Measurements from ENCODE around the gene BUB1.
"Not testable (repeated sequence)": the region's sequence is repeated elsewhere in the genome, so short reads cannot be mapped to it uniquely, and the experiment has no call there.

Gene BUB1

DNA sequence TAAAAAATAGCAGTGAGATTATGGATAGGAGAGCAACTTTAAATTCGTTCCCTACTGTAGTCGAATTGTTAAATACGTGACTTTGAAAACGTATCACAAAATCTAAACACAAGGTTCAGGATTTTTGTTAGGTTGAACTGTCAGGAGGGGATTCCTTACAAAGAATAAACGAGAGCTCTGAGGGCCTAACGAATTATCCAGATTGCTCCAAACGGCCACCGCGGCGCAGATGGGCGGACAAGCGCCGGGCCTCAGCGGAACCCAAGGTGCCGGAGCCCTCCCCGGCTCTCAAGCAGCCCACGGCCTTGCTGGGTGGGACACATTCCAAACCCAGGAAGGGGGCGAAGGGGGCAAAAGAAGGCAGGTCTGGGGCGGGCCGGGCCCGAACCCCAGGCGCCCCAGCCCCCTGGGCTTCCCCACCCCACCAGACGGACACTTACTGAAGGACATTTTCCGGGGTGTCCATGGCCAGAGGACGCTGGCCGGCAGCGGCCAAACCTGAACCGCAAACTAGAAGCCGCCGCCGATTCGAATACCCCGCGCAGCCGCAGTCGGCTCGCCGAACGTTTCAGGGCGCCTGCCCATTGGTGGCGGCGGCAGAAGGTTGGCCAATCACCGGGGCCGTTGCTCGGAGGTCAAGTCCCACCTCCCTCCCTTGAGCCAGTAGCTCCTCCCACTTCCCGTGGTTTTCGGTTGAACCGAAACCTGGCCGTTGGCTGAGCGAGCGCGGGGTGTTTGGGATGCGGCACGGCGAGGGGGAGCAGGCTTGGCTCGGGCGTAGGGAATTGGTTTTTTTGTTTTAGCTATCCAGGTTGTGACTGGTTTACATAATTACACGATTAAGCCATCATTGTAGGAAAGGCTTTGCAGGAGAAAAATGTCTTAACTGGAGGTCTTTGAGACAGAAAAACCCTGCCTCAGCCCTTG lies at the start of gene BUB1:
Gene BUB1 (minus strand): TSS at position 534 of the 927 bp plus-strand sequence. CDS start 68 bp downstream, at position 466.
- DNase-seq (ENCODE audit: low read depth) = peak; percentile 94

DNA sequence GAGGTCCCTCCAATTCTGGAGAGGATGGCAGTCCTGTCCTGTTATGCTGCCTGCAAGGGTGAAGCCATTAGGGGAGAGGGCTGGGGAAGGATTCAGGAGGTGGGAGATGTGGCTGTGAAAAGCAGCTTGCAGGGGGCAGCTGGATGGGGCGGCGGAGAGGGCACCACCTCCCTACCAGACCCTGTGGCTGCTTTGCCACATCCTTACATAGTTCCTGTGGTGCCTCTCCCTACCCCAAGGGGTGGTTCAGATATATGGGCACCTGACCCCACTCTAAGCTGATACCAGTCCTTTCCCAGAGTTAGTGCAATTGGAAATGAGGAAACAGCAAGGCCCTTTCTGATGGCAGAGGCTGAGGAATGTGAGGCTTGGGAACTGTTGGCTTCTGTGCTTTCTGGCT lies 48.4 kb upstream of the BUB1 start:
- no peak for DNase-seq (ENCODE audit: low read depth)

DNA sequence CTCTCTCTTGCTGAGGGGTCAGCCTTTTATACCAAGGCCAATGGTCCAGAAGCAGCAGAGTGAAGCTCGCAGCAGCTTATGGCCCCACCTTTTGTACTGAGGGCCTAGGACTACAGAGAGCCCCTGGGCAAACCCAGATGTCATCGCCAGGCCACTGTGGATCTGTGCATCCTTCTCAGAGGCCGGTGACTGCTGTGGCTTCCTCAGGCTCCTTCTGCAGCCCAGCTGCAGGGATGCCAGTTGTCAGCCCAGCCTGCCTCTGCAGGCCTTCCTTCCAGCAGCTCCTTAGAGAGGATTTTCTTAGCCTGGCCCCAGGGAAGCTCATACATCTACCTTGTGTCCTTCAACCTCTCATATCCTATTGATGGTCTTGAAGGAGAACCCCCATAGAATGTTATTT lies 48.0 kb upstream of the BUB1 start:
- DNase-seq (ENCODE audit: low read depth) = no peak

DNA sequence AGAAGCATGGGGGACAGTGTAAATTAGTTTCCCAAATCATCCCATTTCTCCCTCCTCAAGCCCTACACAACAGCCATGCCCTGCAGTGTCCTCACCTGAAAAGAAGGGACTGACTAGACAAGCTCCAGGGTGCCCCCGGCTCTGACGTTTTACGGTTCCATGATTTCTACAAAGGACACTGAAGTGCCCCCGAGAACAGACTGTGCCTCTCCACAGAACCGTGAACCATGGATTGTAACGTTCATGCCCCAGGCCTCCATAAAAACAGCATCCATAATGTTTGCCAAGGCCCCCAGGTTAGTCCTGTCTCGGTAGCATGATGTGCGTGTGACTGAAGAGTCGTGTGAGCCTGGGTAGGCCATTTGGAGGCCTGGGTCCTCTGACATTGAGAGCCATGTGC lies 47.5 kb upstream of the BUB1 start:
- no peak for DNase-seq (ENCODE audit: low read depth)

DNA sequence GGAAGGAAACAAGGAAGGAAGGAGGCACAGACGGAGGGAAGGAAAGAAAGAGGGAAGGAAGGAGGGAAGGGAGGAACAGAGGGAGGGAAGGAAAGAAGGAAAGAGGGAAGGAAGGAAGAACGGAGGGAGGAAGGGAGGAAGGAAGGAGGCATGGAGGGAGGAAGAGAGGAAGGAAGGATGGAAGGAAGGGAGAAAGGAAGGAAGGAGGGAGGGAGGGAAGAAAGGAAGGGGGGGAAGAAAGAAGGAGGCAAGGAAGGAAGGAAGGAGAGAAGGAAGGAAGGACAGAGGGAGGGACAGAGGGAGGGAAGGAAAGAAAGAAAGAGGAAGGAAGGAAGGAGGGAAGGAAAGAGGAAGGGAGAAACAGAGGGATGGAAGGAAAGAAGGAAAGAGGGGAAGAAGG lies 47.0 kb upstream of the BUB1 start:
- no peak for DNase-seq (ENCODE audit: low read depth)

DNA sequence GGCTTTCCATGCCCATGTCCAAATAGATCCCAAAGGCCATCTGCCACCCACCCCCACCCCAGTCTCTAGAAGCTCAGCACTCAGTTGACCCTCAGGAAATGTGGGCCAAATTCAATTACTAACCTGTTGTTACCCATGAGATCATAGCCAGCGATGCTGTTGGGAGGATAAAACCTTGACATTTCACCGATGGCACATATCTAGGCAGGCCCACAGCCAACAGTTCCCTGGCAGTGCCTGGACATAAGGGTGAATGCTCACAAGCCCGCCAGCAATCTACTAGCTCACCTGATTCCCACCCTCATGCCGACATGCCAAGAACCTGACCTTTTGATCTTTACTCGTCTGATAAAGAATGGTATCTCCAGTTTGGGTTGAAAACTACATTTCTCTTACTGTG lies 42.7 kb upstream of the BUB1 start:
- DNase-seq (ENCODE audit: low read depth) = no peak

DNA sequence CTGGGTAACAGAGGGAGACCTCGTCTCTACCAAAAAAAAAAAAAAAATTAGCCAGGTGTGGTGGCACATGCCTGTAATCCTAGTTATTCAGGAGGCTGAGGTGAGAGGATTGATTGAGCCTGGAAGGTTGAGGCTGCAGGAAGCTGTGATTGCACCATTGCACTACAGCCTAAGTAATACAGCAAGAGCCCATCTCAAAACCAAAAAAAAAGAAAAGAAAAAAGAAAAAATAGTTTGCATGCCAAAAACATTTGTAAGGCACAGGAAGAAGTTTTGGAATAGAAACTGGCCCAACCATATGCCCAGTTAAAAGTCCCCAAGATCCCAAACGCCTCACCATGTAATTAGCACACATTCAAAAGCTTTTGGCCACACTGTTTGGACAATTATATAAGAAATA lies 41.1 kb upstream of the BUB1 start:
- DNase-seq (ENCODE audit: low read depth) = no peak

DNA sequence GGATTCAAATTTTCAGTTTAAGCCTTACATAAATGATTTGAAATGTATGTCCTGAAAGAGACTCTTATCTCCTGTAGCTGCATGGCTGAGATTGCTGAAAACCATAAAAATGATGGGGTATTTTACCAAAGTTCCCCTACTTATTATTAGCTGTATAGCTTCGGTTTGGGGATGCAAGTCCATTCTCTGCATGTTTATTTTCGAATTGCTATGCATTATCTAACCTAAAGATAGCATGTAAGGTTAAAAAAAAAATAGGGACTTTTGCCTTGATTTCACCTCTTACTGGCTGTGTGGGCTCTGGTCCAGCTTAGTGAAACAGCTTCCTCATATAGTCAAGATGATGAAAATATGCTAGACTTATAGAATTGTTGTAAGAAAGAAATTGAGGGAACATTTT lies 40.5 kb upstream of the BUB1 start:
- DNase-seq (ENCODE audit: low read depth) = no peak

DNA sequence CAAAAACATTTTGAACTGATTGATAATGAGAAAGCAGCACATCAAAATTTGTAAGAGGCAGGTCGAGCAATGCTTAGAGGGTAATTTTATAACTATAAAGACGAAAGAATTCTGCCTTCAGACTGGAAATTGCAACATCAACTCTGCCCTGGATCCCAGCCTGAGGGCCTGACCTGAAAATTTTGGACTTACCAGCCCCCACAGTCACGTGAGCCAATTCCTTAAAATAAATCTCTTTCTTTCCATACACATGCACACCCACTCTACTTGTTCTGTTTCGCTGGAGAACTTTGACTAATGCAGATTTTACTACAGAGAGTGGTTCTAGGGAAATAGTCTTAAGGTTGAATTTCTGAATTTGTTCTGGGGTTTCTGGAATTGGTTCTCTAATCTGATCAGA lies 39.9 kb upstream of the BUB1 start:
- DNase-seq (ENCODE audit: low read depth) = no peak

DNA sequence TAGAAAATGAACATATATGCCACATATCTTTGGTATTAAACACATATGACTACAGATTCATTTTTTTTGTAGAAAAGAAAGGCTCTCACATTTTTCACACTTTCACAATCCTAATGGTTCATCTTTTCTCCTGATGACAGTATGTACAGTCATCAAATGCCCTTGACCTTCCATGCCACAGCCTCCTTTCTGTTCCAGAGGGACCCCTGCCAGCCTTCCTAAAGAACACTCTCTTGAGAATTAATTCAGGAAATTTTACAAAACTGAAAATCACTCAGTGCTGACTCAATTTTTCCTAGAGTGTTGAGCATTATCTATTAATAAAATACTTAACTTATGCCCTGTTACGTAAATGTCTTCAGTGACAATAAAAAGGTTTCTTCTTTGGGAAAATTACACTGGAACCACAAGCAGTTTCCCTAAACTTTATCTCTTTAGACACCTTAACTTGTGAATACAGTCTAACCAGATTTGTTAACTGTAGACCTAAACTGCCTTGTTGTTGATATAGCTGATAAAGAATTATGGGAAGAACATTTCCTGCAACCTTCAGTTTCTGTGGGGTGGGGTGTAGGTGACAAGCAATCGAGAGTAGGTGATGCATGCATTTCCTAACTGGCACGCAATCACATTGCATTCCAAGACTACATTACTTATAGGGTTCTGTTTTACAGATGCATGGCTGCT lies 39.2 kb upstream of the BUB1 start:
- no peak for DNase-seq (ENCODE audit: low read depth)

DNA sequence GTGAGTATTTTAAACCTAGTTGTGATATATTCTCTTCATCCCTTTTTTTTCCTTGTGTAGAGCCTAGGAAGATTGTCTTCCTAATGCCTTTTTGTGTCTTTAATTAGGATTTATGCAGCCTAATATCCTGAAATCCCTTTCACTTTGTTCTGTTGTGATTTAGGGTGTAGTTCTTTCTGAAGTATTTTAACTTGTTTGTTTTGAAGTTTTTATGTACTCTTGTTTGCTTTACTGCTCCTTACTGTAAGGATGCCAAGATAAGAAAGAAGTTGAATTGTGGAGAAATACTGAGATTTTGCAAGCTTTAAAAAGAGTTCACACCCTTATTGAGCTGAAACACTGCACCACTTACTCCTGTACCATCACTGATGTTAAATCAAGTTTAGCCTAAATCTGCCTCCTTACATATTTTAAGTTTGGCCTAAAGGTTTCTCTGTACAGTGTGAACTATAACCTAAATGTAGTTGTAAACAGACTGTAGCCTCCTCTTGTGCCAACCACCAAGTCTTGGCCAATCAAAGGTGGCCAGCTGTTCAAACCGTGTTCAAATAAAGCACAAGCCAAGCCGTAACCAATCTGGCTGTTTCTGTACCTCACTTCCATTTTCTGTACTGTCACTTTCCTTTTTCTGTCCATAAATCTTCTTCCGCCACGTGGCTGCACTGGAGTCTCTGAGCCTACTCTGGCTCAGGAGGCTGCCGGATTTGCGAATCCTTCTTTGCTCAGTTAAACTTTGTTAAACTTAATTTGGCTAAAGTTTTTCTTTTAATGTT lies 36.8 kb upstream of the BUB1 start:
- no peak for DNase-seq (ENCODE audit: low read depth)

DNA sequence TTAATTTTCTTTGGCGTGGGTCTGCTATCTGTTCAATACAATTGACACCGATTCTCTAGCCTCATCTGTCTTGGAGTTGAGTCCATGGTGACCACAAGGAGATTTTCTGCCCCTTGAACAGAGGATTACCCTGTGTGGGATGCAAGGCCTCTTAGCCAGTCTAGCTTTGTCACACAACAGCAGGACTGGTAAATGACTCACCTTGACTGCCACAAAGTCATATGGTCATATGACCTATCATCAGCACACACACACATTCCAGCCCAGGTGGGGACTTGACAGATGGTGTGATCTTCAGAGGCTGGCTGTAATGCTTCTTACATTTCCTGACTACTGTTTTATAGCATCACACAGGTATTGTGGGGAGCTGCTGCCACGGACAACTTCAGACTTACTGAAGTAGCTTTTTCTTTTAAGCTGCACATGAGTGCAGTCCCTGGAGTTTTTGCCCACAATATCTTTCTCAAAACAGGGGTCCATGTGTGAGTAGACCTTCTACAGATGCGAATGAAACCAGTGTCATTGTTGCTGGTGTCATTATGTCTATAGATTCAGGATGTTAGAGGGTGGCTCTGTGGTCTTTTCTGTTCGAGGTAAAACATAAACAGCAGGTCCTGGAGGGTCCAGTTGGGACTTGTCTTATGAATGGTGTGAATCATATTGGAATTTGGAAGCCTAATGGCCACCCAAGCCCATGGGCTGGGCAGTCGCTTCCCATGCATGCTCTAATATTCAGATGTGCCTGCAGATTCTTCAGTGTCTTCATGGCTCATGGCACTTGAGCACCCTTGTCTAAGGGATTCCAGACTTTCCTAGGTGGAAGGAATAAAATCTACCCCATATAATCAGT lies 35.9 kb upstream of the BUB1 start:
- no peak for DNase-seq (ENCODE audit: low read depth)

DNA sequence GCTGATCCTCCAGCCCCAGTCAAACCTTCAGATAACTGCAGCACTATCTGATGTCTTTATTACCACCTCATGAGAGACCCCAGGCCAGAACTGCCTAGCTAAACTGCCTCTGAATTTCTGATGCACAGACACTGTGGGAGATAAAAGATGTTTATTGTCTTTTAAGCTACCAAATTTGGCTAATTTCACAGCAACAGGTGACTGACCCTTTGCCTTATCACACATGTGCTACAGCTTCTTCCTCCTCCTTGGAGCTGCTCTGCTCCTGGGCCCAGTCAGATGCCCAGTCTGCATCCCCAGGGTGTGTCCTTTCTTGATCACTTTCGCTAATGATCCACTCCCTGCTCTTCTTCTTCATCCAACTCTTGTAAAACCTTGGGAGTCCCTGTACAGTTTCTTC lies 34.9 kb upstream of the BUB1 start:
- no peak for DNase-seq (ENCODE audit: low read depth)

DNA sequence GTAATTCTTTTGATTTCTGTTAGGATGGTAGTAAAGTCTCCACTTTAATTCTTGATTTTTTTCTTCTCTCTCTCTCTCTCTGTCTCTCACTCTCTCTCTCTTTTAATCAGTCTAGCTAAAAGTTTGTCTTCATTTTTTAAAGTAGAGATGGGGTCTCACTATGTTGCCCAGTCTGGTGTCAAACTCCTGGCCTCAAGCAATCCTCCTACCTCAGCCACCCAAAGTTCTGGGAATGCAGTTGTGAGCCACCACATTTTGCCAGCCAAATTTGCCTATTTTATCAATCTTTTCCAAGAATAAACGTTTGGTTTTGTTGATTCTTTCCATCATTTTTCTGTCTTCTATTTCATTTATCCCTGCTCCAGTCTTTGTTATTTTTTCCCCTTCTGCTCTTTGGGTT lies 30.6 kb upstream of the BUB1 start:
- DNase-seq (ENCODE audit: low read depth) = no peak

DNA sequence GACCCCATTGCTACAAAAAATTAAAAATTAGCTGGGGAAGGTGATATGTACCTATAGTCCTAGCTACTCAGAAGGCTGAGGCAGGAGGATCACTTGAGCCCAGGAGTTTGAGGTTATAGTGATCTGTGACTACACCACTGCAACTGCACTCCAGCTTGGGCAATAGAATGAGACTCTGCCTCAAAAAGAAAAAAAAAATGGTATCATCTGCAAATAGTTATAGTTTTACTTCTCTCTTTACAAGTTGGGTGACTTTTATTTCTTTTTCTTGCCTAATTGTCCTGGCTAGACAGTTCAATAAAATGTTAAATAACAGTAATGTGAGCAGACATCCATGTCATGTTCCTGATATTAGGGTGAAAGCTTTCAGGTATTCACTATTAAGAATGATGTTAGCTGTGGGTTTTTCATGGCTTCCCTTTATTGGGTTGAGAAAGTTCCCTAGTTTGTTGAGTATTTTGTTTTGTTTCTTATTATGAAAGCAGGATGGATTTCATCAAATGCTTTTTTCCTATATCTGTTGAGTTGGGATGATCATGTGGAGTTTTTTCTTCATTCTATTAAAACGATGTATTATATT lies 29.6 kb upstream of the BUB1 start:
- no peak for DNase-seq (ENCODE audit: low read depth)

DNA sequence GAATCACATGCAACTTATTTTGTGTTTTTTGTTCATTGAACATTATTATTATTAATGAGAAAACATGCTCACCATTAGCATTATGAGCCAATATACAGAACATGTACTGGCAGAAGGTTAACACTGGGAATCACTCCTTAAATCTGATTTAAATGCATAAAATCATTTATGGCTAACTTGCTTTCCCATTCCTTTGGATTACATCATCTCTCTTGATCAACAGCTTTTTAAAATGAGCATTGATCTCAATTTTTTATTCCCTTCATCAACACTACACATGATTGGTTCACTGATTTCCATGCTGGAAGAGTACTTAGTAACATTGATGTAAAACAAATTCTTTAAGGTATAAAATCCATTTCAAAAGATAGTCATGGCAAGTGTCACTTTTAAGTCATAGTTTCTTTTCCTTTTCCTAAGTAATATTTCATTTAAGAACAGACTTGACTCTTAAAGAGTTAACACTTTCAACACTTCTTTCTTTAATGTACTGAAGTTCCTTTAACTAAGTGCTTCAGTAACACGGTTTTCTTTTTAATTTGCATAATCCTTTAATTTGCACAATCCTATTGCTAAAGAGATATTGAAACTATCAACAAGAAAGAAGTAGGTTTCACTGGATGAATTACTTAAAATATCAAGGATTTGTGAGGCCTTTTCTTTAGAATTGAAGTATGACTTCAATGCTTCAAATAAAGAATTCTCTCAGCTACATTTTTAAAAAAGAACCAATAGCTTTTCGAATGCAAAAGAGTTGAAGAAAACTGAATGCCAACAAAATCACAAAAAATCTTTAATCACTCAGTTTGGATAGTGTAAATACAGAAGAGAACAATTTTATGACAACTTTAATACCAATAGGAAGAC lies 24.9 kb upstream of the BUB1 start:
- DNase-seq (ENCODE audit: low read depth) = no peak

DNA sequence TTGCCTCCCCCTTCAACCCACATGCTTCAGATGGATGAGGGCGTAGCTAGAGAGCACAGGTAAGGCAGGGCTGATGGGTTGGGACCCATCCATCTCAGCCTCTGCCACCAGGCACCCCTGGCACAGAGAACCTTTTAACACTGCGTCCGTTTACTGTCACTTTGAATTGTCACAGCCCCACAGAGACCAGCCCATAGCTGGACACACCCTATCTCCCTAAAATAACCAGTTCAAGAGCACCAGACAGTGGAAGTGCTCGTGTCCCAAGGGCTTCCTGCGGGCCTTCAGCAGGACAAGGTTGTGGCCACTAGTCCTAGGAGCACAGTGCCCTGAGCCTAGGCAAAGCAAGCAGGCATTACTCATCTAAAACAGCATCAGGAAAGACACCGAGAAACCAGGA lies 20.4 kb upstream of the BUB1 start:
- DNase-seq (ENCODE audit: low read depth) = not testable (repeated sequence)

DNA sequence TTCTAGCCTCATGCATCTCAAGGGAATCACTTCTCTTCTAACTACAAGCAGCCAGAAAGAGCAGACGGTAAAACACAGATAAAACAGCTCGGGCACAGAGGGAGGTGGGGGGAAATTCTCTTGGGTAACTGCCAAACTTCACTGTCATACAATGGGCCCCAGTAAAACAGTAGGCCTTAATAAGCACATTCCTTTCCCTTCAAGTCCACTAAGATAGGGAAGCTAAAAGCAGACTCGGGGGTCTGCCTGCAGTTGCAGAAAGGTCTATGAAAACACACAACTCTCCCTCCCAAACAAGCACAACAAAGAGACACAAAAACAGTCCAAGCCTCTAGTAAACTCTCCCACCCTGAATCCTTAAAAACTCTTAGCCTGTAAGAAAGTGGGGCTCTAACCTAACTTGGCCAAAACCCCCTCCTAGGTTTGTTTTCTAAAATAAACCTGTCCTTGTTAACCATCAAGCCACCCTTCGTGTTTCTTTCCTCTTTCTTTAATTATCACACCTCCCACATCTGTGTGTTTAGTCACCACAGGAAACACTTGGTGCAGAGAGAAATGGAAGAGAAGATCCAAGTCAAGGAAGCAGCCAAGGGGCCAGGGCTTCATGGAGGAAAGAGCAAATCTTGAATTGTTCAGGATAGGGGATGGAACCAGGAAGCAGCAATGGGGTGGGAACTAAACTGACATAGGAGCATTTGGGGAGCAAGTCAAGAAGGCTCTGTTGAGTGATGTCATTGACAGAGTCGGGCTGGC lies 17.5 kb upstream of the BUB1 start:
- not testable (repeated sequence) for DNase-seq (ENCODE audit: low read depth)

DNA sequence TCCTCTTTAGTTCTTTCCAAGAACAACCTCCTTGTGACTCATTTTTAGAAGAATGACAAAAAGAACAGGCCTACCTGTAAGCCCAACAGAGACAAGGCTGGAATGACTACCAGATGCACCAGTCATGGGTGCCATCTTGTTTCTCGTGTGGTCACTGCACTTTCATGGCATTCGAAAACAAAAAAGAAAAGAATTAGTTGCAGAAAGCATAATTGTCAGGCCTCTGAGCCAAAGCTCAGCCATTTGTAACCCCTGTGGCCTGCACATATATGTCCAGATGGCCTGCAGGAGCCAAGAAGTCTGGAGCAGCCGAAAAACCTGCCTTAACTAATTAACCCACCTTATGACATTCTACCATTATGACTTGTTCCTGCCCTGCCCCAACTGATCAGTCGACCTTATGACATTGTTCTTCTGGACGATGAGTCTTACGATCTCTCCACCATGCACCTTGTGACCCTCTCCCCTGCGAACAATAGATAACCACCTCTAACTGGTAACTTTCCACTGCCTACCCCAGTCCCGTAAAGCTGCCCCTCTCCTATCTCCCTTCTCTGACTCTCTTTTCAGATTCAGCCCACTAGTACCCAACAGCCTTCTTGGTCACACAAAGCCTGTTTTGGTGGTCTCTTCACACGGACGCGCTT lies 13.9 kb upstream of the BUB1 start:
- no peak for DNase-seq (ENCODE audit: low read depth)
